Measurements from ENCODE around the gene LRRC59.
"Not testable (repeated sequence)": the region's sequence is repeated elsewhere in the genome, so short reads cannot be mapped to it uniquely, and the experiment has no call there.

Gene LRRC59

GRCh38 chr17:50424996-50425681, 27.8 kb upstream of the LRRC59 start:
- DNase-seq (ENCODE audit: low spot score) = no peak

DNA sequence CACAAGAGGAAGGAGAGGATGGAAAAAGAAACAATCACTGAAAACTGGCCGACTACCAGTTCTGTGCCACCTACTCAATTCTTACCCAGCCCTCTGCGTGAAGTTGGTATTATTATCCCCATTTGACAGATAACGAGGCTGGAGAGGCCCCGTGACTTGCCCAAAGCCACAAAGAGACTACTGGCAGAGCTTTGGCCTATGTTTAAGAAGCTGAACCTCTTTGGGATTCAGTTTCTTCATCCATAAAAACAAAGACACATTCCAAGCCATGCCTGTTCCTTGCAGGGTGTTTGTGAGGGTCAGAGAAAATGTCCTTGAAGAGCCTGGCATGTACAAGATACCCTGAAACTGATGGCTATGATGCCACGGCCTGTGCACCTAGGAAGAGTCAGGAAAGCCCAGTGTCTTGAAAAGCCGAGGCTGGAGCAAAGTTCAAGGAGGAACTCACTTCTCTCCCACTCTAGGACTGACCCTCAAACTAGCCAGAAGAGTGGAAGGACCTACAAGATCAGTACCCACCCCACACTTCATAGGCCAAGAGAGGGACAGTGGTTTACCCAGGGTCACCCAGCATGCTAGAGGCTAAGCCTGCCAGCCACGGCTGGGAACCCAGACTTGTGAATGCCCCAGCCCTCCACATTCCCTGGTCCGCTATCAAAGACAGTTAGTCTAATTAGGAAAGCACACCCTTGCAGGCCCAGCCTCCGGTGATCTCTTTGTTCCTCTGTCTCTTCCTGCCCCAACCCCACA, 27.1 kb upstream of the LRRC59 start:
- DNase-seq (ENCODE audit: low spot score) = no peak

GRCh38 chr17:50423553-50424159, 26.3 kb upstream of the LRRC59 start:
- peak; percentile 20 for DNase-seq (ENCODE audit: low spot score)

- no peak for DNase-seq (ENCODE audit: low spot score)
Measured at GRCh38 chr17:50422738-50423137, 25.4 kb upstream of the LRRC59 start.

- peak; percentile 66 for DNase-seq (ENCODE audit: low spot score)
Measured at GRCh38 chr17:50421308-50422051, 24.2 kb upstream of the LRRC59 start.

GRCh38 chr17:50420419-50421112, 23.2 kb upstream of the LRRC59 start:
- DNase-seq (ENCODE audit: low spot score) = no peak

DNA sequence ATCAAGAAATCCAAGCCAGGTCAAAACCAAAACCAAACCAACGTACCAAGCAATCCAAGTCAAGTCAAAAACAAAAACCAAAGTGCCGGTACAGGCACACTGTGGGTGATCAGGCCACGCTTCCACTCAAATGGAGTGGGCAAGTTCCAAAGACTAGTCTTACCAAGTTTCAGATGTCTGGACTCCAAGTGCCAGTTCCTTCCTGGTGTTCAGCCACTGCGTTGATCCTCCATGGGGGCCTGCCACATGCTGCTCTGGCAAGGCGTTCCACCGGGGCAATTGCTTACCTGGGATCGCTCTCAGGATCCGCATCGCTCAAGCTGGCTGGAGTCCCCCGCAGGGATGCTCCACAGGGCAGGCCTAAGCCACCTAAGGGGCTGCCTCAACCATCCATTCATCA, 22.3 kb upstream of the LRRC59 start:
- not testable (repeated sequence) for DNase-seq (ENCODE audit: low spot score)

- no peak for DNase-seq (ENCODE audit: low spot score)
Measured at GRCh38 chr17:50414808-50415207, 17.5 kb upstream of the LRRC59 start.

GRCh38 chr17:50412188-50412732, 14.9 kb upstream of the LRRC59 start:
- DNase-seq (ENCODE audit: low spot score) = no peak

GRCh38 chr17:50407921-50408320, 10.6 kb upstream of the LRRC59 start:
- DNase-seq (ENCODE audit: low spot score) = no peak

DNA sequence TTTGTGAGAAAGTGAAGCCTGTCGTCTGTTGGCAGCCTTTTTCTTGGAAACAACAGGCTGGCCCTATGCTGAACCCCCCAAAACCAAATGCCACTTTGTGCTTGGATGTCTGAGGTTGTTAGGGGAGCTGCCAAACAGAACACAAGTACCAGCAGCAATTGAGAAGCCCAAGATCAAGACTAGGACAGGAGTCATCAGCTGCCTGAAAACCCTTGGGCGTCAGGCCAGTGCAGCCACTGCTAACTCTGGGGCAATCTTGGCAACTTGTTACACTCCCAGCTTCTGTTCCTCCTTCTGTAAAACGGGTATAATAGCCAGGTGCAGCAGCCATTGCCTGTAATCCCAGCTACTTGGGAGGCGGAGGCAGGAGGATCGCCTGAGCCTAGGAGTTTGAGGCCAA, 9.3 kb upstream of the LRRC59 start:
- no peak for DNase-seq (ENCODE audit: low spot score)

DNA sequence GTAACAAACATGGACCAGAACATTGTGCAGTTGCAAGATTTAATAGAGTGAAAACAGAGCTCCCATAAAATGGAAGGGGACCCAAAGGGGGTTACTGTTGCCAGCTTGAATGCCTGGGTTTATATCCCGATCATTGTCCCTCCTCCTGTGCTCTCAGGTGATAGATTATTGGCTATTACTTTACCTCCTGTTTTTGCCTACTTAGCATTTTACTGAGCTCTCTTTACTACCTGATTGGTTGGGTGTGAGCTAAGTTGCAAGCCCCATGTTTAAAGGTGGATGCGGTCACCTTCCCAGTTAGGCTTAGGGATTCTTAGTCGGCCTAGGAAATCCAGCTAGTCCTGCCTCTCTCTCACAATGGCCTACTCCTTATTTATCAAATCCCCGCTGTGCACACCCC, 8.0 kb upstream of the LRRC59 start:
- not testable (repeated sequence) for DNase-seq (ENCODE audit: low spot score)

DNA sequence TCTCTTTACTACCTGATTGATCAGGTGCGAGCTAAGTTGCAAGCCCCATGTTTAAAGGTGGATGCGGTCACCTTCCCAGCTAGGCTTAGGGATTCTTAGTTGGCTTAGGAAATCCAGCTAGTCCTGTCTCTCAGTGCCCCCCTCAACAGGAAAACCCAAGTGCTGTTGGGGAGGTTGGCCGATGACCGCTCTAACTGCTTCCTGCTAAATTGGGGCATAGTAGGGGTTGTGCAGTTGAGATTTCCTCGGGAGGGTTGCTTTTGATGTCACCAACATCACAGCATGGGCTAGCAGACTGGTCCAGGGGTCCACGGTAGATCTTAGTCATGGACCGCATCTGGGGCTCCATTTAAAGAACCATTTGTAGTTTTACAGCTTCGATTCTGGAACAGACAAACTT, 2.3 kb upstream of the LRRC59 start:
- not testable (repeated sequence) for DNase-seq (ENCODE audit: low spot score)

DNA sequence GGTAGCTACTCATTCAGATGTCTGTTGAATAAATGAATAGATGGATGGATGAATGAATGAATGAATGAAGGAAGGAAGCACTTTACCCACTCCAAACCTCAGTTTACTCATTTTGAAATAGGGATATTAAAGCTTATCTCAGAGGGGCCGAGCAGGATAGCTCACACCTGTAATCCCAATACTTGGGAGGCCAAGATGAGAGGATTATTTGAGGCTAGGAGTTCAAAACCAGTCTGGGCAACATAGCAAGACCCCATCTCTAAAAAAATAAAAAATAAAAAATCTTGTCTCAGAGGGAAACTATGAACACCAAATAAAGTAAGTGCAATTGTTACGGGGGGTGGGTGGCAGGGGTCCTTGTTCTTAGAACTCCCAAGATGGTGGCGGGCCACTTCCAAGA, 1.3 kb upstream of the LRRC59 start:
- not testable (repeated sequence) for DNase-seq (ENCODE audit: low spot score)

GRCh38 chr17:50397919-50398285, 579 bp upstream of the LRRC59 start:
- no peak for DNase-seq (ENCODE audit: low spot score)

- DNase-seq (ENCODE audit: low spot score) = peak; percentile 38
Measured at GRCh38 chr17:50396261-50397110, 837 bp downstream of the LRRC59 start.

DNA sequence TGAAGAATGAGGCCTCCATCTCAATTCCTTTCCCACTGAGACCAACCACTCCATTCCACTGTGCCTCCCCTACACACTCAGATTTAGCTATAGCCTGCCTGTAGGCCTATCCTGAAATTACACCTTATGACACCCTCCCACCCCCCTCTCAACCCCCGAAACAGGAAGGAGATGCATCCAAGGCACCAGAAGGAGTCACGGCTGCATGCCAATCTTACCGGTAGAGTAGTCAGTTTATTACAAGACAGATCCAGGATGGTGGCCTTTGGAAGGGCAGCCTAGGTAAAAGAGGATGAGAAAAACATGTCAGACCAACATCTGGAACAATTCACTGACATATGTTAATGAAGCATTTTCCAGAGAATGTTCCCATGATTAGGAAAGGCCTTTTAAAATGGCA, 2.6 kb downstream of the LRRC59 start:
- DNase-seq (ENCODE audit: low spot score) = no peak

DNA sequence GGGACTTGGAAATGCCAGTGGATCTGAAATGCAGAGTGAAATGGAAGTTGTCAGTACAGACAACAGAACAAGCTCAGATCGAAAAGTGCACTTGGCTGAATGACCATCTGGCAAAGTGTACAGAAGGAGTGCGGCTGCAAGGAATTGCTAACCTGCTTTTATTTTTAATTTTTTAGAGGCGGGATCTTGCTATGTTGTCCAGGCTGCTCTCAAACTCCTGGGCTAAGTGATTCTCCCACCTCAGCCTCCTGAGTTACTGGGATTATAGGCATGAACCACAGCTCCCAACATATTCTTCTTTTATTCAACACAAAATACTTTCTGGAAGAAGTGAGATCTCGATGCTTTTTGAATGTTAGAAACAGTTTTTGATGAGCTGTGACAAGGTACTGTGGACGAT, 3.6 kb downstream of the LRRC59 start:
- DNase-seq (ENCODE audit: low spot score) = no peak

DNA sequence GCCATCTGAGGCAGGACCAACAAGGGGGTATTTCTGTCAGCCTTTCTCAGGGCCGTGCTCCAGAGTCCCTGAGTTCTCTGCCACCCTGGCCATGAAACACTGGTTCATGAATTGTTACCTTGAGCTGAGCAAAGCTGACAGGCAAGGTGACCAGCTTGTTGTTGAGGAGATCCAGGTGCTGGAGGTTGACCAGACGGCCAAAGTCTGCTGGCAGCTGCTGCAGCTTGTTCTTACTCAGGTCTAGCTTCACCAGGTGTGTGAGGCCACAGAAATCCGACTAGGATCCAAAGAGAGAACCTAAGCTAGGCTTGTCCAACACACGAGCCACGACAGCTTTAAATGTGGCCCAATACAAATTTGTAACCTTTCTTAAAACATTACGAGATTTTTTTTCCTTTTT, 4.7 kb downstream of the LRRC59 start:
- DNase-seq (ENCODE audit: low spot score) = no peak

DNA sequence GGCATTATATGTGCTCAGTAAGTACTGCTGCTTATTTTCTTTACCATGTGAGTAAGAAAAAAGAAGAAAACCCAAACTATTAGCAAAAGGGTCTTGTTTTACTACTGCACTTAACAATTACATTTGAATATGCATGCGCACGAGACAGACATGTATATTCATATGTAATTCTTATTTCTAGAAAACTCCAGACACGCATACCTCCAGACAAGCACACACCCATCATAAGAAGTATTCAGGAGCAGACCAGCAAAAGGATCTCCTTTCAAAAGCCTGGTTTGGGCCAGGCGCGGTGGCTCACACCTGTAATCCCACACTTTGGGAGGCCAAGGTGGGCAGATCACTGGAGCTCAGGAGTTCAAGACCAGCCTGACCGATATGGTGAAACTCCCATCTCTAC, 7.8 kb downstream of the LRRC59 start:
- no peak for DNase-seq (ENCODE audit: low spot score)

DNA sequence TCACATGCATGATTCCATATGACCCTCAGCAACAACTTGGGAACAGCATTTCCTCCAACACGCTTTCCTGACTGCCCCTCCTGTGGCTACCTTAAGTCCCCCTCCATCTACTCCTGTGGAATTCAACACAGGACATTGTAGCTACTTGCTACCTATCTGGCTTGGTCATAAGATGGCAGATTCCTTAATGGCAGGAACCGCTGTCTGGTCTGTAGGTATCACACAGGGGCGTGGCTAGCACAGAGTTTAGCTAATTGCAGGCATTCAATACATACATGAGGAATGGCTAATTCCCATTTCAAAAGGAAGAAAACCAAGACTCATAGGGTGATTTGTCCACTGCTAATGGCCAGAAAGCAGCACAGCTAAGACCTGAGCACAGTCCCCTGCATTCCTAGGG, 8.6 kb downstream of the LRRC59 start:
- no peak for DNase-seq (ENCODE audit: low spot score)
